ENCODE data around the gene C2orf69. TPM values are rescaled to one million over a fixed set of nuclear protein-coding genes. Genes with fewer than 3 reads are reported as not detected.

Gene C2orf69
- total and polyA plus RNA-seq, 2 experiments from 2014 or later: 33.4 to 39.2 TPM

DNA sequence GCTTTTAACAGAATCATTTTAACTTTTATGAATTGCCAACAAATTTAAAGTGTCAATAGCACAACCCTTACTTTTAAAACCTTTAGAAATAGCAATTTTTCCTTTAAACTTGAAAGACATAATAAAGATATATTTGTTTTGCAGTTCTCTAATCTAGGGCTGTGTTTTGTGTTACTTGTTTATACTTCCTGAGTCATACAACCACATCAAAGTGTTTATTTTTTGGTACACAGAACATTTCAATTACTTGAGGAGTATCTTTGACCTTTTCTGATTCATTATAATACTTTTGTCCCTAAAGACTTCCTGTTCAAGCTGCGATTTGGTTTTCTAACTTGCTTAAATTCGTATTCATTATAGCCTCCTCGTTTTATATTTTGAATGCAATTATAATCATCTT lies 22.4 kb downstream of the C2orf69 start:
- no peak overlapping the region for H2AFZ ChIP-seq
- TF ChIP-seq, protein P1, sequence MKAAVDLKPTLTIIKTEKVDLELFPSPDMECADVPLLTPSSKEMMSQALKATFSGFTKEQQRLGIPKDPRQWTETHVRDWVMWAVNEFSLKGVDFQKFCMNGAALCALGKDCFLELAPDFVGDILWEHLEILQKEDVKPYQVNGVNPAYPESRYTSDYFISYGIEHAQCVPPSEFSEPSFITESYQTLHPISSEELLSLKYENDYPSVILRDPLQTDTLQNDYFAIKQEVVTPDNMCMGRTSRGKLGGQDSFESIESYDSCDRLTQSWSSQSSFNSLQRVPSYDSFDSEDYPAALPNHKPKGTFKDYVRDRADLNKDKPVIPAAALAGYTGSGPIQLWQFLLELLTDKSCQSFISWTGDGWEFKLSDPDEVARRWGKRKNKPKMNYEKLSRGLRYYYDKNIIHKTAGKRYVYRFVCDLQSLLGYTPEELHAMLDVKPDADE (IDR thresholded peaks at IDR 0.05): no peak
- no peak for TF ChIP-seq STAT1 (IDR thresholded peaks at IDR 0.05; ENCODE audit: unreplicated experiment)
- TF ChIP-seq JUNB (IDR thresholded peaks at IDR 0.05; ENCODE audit: unreplicated experiment): no peak
- no peak for TF ChIP-seq POLR2AphosphoS5 (IDR thresholded peaks at IDR 0.05; ENCODE audit: low read depth)
- TF ChIP-seq EZH2phosphoT487 (IDR thresholded peaks at IDR 0.05; ENCODE audit: unreplicated experiment): no peak
- TF ChIP-seq, protein P2, sequence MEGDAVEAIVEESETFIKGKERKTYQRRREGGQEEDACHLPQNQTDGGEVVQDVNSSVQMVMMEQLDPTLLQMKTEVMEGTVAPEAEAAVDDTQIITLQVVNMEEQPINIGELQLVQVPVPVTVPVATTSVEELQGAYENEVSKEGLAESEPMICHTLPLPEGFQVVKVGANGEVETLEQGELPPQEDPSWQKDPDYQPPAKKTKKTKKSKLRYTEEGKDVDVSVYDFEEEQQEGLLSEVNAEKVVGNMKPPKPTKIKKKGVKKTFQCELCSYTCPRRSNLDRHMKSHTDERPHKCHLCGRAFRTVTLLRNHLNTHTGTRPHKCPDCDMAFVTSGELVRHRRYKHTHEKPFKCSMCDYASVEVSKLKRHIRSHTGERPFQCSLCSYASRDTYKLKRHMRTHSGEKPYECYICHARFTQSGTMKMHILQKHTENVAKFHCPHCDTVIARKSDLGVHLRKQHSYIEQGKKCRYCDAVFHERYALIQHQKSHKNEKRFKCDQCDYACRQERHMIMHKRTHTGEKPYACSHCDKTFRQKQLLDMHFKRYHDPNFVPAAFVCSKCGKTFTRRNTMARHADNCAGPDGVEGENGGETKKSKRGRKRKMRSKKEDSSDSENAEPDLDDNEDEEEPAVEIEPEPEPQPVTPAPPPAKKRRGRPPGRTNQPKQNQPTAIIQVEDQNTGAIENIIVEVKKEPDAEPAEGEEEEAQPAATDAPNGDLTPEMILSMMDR (conservative IDR thresholded peaks at IDR 0.05; ENCODE audit: low read depth in 2 of 2): no peak
- TF ChIP-seq NANOG (IDR thresholded peaks at IDR 0.05; ENCODE audit: borderline replicate concordance): no peak
- no peak for TF ChIP-seq ZNF114 (CRISPR knock-in tag; IDR thresholded peaks at IDR 0.05)
- TF ChIP-seq, protein P3, sequence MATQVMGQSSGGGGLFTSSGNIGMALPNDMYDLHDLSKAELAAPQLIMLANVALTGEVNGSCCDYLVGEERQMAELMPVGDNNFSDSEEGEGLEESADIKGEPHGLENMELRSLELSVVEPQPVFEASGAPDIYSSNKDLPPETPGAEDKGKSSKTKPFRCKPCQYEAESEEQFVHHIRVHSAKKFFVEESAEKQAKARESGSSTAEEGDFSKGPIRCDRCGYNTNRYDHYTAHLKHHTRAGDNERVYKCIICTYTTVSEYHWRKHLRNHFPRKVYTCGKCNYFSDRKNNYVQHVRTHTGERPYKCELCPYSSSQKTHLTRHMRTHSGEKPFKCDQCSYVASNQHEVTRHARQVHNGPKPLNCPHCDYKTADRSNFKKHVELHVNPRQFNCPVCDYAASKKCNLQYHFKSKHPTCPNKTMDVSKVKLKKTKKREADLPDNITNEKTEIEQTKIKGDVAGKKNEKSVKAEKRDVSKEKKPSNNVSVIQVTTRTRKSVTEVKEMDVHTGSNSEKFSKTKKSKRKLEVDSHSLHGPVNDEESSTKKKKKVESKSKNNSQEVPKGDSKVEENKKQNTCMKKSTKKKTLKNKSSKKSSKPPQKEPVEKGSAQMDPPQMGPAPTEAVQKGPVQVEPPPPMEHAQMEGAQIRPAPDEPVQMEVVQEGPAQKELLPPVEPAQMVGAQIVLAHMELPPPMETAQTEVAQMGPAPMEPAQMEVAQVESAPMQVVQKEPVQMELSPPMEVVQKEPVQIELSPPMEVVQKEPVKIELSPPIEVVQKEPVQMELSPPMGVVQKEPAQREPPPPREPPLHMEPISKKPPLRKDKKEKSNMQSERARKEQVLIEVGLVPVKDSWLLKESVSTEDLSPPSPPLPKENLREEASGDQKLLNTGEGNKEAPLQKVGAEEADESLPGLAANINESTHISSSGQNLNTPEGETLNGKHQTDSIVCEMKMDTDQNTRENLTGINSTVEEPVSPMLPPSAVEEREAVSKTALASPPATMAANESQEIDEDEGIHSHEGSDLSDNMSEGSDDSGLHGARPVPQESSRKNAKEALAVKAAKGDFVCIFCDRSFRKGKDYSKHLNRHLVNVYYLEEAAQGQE (IDR thresholded peaks at IDR 0.05; ENCODE audit: unreplicated experiment): no peak
- no peak for TF ChIP-seq ZNF331 (CRISPR knock-in tag; IDR thresholded peaks at IDR 0.05; ENCODE audit: low read depth)
- TF ChIP-seq EZH2 (IDR thresholded peaks at IDR 0.05; ENCODE audit: low read depth, unreplicated experiment): no peak
- no peak for TF ChIP-seq CREB1 (CRISPR knock-in tag; IDR thresholded peaks at IDR 0.05; ENCODE audit: low read depth)
- TF ChIP-seq, protein P4, sequence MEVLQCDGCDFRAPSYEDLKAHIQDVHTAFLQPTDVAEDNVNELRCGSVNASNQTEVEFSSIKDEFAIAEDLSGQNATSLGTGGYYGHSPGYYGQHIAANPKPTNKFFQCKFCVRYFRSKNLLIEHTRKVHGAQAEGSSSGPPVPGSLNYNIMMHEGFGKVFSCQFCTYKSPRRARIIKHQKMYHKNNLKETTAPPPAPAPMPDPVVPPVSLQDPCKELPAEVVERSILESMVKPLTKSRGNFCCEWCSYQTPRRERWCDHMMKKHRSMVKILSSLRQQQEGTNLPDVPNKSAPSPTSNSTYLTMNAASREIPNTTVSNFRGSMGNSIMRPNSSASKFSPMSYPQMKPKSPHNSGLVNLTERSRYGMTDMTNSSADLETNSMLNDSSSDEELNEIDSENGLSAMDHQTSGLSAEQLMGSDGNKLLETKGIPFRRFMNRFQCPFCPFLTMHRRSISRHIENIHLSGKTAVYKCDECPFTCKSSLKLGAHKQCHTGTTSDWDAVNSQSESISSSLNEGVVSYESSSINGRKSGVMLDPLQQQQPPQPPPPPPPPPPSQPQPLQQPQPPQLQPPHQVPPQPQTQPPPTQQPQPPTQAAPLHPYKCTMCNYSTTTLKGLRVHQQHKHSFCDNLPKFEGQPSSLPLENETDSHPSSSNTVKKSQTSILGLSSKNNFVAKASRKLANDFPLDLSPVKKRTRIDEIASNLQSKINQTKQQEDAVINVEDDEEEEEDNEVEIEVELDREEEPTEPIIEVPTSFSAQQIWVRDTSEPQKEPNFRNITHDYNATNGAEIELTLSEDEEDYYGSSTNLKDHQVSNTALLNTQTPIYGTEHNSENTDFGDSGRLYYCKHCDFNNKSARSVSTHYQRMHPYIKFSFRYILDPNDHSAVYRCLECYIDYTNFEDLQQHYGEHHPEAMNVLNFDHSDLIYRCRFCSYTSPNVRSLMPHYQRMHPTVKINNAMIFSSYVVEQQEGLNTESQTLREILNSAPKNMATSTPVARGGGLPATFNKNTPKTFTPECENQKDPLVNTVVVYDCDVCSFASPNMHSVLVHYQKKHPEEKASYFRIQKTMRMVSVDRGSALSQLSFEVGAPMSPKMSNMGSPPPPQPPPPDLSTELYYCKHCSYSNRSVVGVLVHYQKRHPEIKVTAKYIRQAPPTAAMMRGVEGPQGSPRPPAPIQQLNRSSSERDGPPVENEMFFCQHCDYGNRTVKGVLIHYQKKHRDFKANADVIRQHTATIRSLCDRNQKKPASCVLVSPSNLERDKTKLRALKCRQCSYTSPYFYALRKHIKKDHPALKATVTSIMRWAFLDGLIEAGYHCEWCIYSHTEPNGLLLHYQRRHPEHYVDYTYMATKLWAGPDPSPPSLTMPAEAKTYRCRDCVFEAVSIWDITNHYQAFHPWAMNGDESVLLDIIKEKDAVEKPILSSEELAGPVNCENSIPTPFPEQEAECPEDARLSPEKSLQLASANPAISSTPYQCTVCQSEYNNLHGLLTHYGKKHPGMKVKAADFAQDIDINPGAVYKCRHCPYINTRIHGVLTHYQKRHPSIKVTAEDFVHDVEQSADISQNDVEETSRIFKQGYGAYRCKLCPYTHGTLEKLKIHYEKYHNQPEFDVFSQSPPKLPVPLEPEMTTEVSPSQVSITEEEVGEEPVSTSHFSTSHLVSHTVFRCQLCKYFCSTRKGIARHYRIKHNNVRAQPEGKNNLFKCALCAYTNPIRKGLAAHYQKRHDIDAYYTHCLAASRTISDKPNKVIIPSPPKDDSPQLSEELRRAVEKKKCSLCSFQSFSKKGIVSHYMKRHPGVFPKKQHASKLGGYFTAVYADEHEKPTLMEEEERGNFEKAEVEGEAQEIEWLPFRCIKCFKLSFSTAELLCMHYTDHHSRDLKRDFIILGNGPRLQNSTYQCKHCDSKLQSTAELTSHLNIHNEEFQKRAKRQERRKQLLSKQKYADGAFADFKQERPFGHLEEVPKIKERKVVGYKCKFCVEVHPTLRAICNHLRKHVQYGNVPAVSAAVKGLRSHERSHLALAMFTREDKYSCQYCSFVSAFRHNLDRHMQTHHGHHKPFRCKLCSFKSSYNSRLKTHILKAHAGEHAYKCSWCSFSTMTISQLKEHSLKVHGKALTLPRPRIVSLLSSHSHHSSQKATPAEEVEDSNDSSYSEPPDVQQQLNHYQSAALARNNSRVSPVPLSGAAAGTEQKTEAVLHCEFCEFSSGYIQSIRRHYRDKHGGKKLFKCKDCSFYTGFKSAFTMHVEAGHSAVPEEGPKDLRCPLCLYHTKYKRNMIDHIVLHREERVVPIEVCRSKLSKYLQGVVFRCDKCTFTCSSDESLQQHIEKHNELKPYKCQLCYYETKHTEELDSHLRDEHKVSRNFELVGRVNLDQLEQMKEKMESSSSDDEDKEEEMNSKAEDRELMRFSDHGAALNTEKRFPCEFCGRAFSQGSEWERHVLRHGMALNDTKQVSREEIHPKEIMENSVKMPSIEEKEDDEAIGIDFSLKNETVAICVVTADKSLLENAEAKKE (CRISPR knock-in tag; IDR thresholded peaks at IDR 0.05): no peak
- Mint-ChIP-seq H3K4me3 (no peak overlapping the region), H3K9me3 (no peaks in the 10 kb centered on the region), H3K4me1 (peaks cover 9% of the 10 kb centered on the region), H3K27ac (no peak overlapping the region), H3K36me3 (ENCODE audit: low read depth) (peaks cover 61% of the 10 kb centered on the region; the same call in 2 of the 3 replicates), H3K27me3 (ENCODE audit: insufficient read depth, low read depth, poor library complexity) (peaks cover 5% of the 10 kb centered on the region)
- H3F3A ChIP-seq (replicated peaks; ENCODE audit: low read depth): no peaks in the 10 kb centered on the region
- no peak overlapping the region for H3K27ac ChIP-seq (ENCODE audit: low read depth)
- no peaks in the 10 kb centered on the region; the same call in 1 of the 2 replicates for H4K20me1 ChIP-seq (replicated peaks; ENCODE audit: insufficient read depth)
- H3K36me3 ChIP-seq (ENCODE audit: insufficient read depth): peaks cover 8% of the 10 kb centered on the region; the same call in 1 of the 2 replicates
- peaks cover 10% of the 10 kb centered on the region for H3K4me1 ChIP-seq (ENCODE audit: insufficient read depth)
- no peak for ATAC-seq
- H3K4me3 ChIP-seq: no peak overlapping the region
- no peak for DNase-seq (ENCODE audit: low spot score)
- no peaks in the 10 kb centered on the region for H3K9me2 ChIP-seq (ENCODE audit: insufficient read depth)
- no peak overlapping the region for H3K4me2 ChIP-seq
- H3K79me2 ChIP-seq (replicated peaks; ENCODE audit: insufficient read depth): no peaks in the 10 kb centered on the region
- H3K27me3 ChIP-seq (ENCODE audit: insufficient read depth): no peaks in the 10 kb centered on the region

All from GM23338 (cell line).